GM21786 (cell line): ENCODE results near the gene ADRA2B.
"Not testable (repeated sequence)": the region's sequence is repeated elsewhere in the genome, so short reads cannot be mapped to it uniquely, and the experiment has no call there.

Source experiments
- ATAC-seq: cut with Tn5 transposase; IDR thresholded peaks from one replicate; pipeline ENCODE4 v1.9.1; 2021; ENCODE audit not compliant: unreplicated experiment

ADRA2B gene

GRCh38 chr2:96071977-96072491 lies 44.3 kb downstream of the ADRA2B start:
- ATAC-seq = not testable (repeated sequence)

- not testable (repeated sequence) for ATAC-seq
Measured at GRCh38 chr2:96071087-96071976, 45.0 kb downstream of the ADRA2B start.

- ATAC-seq = not testable (repeated sequence)
Measured at GRCh38 chr2:96070351-96070750, 46.0 kb downstream of the ADRA2B start.

- ATAC-seq = not testable (repeated sequence)
Measured at GRCh38 chr2:96069878-96070277, 46.5 kb downstream of the ADRA2B start.

GRCh38 chr2:96067902-96068581 lies 48.3 kb downstream of the ADRA2B start:
- not testable (repeated sequence) for ATAC-seq

- ATAC-seq = not testable (repeated sequence)
Measured at GRCh38 chr2:96067098-96067660, 49.2 kb downstream of the ADRA2B start.

- ATAC-seq = not testable (repeated sequence)
Measured at GRCh38 chr2:96066511-96066910, 49.9 kb downstream of the ADRA2B start.

GRCh38 chr2:96065954-96066353 lies 50.4 kb downstream of the ADRA2B start:
- ATAC-seq = not testable (repeated sequence)

- ATAC-seq = no peak
Measured at GRCh38 chr2:96065381-96065930, 50.9 kb downstream of the ADRA2B start.

GRCh38 chr2:96064760-96065159 lies 51.6 kb downstream of the ADRA2B start:
- ATAC-seq = not testable (repeated sequence)

GRCh38 chr2:96064047-96064675 lies 52.2 kb downstream of the ADRA2B start:
- not testable (repeated sequence) for ATAC-seq

GRCh38 chr2:96063116-96063899 lies 53.1 kb downstream of the ADRA2B start:
- ATAC-seq = peak; percentile 52
